Fibroblast of pulmonary artery (primary cell): ENCODE data around the gene DENND6B.
"Not testable (repeated sequence)": the region's sequence is repeated elsewhere in the genome, so short reads cannot be mapped to it uniquely, and the experiment has no call there.

ENCODE experiments used
- DNase-seq: peaks from one replicate; pipeline ENCODE4 v3.0.0-alpha.2; 2010; ENCODE audit warnings: low read depth
- H3K4me3 ChIP-seq: replicated peaks from 2 replicates; pipeline ENCODE4 v1.5.1; 2011; ENCODE audit warnings: low read depth, mild to moderate bottlenecking, control low read depth, low read length, moderate library complexity
- TF ChIP-seq, protein P1 (sequence below): IDR thresholded peaks from 2 replicates; pipeline ENCODE4 v1.5.1; 2011; ENCODE audit warnings: mild to moderate bottlenecking, control low read depth, low read length, inconsistent platforms; ENCODE audit errors: missing control alignments

DENND6B gene

DNA sequence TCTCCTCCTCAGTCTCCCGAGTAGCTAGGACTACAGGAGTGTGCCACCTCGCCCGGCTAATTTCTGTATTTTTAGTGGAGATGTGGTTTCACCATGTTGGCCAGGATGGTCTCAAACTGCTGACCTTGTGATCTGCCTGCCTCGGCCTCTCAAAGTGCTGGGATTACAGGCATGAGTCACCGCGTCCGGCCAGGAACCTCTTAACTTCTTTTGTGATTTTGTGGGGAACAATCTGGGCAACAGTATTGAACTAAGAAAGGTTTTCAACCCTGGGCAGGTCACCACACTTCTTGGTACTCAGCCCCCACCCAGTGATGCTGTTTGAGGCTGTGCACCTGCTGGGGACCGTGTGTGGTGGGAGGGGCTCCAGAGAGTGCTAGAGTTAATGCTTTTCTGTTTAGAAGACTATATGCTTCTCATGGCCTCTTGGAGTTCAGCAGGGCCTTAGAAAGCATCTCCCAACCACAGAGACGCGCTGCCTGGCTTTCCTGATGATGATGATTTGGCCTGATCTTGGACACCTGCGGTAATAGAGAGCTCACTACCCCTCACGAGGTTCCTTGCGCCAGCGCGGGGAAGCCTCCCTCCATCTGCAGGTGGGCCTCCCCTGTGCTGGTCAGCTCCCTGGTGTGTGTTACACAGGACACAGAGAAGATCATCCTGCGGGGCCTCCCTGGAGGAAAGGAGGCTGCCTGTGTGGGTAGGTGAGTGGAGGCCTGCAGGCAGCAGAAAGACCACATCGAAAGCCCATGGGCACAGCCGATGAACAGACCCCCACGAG lies 1.2 kb downstream of the DENND6B start:
- peak overlapping the region; percentile 59 for H3K4me3 ChIP-seq
- TF ChIP-seq, protein P1, sequence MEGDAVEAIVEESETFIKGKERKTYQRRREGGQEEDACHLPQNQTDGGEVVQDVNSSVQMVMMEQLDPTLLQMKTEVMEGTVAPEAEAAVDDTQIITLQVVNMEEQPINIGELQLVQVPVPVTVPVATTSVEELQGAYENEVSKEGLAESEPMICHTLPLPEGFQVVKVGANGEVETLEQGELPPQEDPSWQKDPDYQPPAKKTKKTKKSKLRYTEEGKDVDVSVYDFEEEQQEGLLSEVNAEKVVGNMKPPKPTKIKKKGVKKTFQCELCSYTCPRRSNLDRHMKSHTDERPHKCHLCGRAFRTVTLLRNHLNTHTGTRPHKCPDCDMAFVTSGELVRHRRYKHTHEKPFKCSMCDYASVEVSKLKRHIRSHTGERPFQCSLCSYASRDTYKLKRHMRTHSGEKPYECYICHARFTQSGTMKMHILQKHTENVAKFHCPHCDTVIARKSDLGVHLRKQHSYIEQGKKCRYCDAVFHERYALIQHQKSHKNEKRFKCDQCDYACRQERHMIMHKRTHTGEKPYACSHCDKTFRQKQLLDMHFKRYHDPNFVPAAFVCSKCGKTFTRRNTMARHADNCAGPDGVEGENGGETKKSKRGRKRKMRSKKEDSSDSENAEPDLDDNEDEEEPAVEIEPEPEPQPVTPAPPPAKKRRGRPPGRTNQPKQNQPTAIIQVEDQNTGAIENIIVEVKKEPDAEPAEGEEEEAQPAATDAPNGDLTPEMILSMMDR = no peak
- no peak for DNase-seq

DNA sequence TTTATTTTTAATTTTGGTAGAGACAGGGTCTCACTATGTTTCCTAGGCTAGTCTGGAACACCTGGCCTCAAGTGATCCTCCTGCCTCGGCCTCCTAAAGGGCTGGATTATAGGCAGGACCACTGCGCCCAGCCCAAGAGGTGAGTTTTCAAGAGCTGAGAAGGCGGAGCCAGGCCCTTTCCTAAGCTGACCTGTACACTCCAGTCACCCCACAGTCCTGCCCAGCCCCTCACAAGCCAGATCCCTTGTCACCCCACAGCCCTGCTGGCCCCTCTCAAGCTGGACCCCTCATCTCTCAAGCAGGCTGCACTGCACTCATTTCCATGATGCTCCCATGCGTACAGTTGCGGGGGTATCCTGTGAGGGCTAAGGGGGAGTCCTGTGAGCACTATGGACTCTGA lies 2.9 kb downstream of the DENND6B start:
- no peak for DNase-seq
- TF ChIP-seq, protein P1 = no peak
- no peak overlapping the region for H3K4me3 ChIP-seq

DNA sequence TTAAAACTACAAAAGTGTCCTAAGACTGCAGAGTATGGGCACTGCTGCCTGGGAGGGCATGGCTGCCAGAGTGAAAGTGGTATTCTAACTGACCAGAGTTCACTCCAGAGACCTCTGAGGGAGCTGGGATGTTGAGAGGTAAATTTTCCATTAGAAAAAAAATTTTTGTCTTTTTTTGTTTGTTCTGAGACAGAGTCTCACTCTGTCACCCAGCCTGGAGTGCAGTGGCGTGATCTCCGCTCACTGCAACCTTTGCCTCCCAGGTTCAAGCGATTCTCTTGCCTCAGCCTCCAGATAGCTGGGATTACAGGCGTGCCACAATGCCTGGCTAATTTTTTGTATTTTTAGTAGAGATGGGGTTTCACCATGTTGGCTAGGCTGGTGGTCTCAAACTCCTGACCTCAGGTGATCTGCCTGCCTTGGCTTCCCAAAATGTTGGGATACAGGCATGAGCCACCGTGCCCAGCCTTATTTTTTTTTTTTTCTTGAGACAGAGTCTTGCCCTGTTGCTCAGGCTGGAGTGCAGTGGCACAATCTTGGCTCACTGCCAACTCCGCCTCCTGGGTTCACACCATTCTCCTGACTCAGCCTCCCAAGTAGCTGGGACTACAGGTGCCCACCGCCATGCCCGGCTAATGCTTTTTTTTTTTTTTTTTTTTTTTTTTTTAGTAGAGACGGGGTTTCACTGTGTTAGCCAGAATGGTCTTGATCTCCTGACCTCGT lies 4.3 kb downstream of the DENND6B start:
- not testable (repeated sequence) for DNase-seq, H3K4me3 ChIP-seq

DNA sequence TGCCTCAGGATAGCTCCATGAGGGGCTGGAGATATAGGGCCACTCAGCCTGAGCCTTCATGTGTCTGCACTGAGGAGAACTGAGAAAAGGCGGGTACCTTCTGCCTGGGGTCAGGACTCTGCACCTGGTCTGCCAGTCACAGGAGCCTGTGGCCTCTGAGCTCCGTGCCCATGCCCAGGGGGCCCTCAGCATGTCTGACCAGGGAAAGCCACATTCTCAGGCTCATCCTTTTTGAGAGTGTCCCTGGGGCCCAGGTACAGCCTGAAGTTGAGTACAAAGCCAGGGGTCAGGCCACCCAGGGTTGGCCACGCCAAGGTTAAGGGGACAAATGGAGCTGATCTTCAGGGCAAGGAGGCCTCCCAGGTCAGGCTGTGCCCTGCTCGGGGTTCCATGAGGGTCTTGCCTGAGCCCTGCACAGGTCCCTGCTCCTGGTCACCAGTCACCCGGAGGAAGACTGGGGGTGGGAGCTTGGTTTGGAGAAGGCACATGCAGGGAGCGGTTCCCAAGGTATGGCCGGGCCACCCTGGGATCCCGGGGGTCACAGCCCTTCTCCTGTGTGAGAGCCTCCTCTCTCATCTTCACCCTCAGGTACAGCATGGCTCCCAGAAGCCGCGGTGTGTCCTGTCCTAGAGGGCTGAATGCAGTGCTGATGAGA lies 6.0 kb downstream of the DENND6B start:
- no peak overlapping the region for H3K4me3 ChIP-seq
- DNase-seq = no peak

DNA sequence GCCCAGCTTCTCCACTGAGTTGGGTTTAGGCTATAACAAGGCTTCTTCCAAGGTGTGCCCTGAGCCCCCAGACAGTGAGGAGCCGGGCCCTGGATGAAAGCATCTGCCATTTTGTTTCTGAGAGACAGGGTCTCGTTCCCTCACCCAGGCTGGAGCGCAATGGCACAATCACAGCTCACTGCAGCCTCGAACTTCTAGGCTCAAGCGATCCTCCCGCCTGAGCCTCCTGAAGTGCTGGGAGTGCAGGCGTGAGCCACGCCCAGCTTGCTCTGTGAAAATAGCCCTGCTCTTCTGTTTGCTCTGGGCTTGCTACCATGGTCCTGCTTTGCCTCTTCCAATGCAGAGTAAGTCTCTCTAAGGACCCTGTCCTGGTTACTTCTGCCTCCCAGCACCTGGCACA lies 6.7 kb downstream of the DENND6B start:
- no peak overlapping the region for H3K4me3 ChIP-seq
- TF ChIP-seq, protein P1 = no peak
- no peak for DNase-seq

More for the DNA sequence above, 6.0 kb downstream of the DENND6B start:
- TF ChIP-seq, protein P1 = no peak

DNA sequence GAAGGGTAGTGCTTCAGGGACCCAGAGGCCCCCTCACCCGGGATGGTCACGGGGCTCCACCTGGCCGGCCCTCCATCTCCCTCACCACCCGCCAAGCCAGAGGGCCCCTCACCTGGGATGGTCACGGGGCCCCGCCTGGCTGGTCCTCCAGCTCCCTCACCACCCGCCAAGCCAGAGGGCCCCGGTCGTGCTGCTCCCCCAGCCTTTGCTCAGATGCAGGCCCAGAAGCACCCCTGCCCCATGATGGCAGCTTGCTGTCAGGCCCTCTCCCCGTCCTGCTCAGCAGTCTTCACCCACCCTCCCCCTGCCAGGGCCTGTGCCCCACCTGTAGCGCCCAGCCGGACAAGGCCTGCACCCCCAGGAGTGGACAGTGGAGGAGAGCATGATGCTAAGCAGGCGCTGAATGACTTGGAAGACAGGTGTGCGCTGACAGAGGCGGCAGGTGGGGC lies 7.3 kb downstream of the DENND6B start:
- TF ChIP-seq, protein P1 = no peak
- no peak overlapping the region for H3K4me3 ChIP-seq
- no peak for DNase-seq
